ENCODE data around the gene RAPGEF3. TPM values are rescaled to one million over a fixed set of nuclear protein-coding genes. Genes with fewer than 3 reads are reported as not detected.

RAPGEF3 gene
- total RNA-seq, 2 donors from 2014 or later = 11.4 to 19.6 TPM

GRCh38 chr12:47751561-47751960 is 7.1 kb downstream of the RAPGEF3 start:
- Mint-ChIP-seq H3K4me1 (peaks cover 38% of the 10 kb centered on the region), H3K27ac (no peak overlapping the region), H3K27me3 (ENCODE audit: insufficient read depth) (no peaks in the 10 kb centered on the region), H3K36me3 (ENCODE audit: low read depth) (peaks cover 18% of the 10 kb centered on the region), H3K4me3 (no peak overlapping the region), H3K9me3 (no peaks in the 10 kb centered on the region)
- Histone ChIP-seq H3K9ac (ENCODE audit: extremely low read depth, low read length, poor library complexity, severe bottlenecking) (no peak overlapping the region), H3K27me3 (ENCODE audit: control insufficient read depth, insufficient read depth, low read length, poor library complexity, severe bottlenecking) (no peaks in the 10 kb centered on the region), H3K36me3 (ENCODE audit: control insufficient read depth, insufficient read depth, low read length) (no peaks in the 10 kb centered on the region), H3K9me3 (ENCODE audit: control insufficient read depth, low read length) (no peaks in the 10 kb centered on the region), H3K27ac (ENCODE audit: low read depth, low read length) (no peak overlapping the region), H3K4me3 (ENCODE audit: low read length) (no peak overlapping the region), H3K4me1 (ENCODE audit: control insufficient read depth, insufficient read depth, low read length) (peaks cover 2% of the 10 kb centered on the region)
- TF ChIP-seq CTCF (conservative IDR thresholded peaks at IDR 0.05) = no peak
- 95 to 100% methylated on average over 6 to 9 of the region's 9 CpGs for WGBS, 2 experiments (ENCODE audit: insufficient coverage in 1 of 2, insufficient read length in 1 of 2)
- DNase-seq = no peak

- Histone ChIP-seq H3K9me3 (ENCODE audit: control insufficient read depth, low read length) (no peaks in the 10 kb centered on the region), H3K9ac (ENCODE audit: extremely low read depth, low read length, poor library complexity, severe bottlenecking) (no peak overlapping the region), H3K4me3 (ENCODE audit: low read length) (no peak overlapping the region), H3K36me3 (ENCODE audit: control insufficient read depth, insufficient read depth, low read length) (no peaks in the 10 kb centered on the region), H3K27ac (ENCODE audit: low read depth, low read length) (no peak overlapping the region), H3K4me1 (ENCODE audit: control insufficient read depth, insufficient read depth, low read length) (peaks cover 2% of the 10 kb centered on the region), H3K27me3 (ENCODE audit: control insufficient read depth, insufficient read depth, low read length, poor library complexity, severe bottlenecking) (no peaks in the 10 kb centered on the region)
- Mint-ChIP-seq H3K27ac (no peak overlapping the region), H3K4me1 (peaks cover 32% of the 10 kb centered on the region), H3K9me3 (no peaks in the 10 kb centered on the region), H3K4me3 (no peak overlapping the region), H3K36me3 (ENCODE audit: low read depth) (peaks cover 17% of the 10 kb centered on the region), H3K27me3 (ENCODE audit: insufficient read depth) (no peaks in the 10 kb centered on the region)
- TF ChIP-seq CTCF (conservative IDR thresholded peaks at IDR 0.05) = no peak
- 86 to 88% methylated on average over 13 to 19 of the region's 19 CpGs for WGBS, 2 experiments (ENCODE audit: insufficient coverage in 1 of 2, insufficient read length in 1 of 2)
- DNase-seq = no peak
These were observed 7.7 kb downstream of the RAPGEF3 start for GRCh38 chr12:47750916-47751470.

GRCh38 chr12:47750229-47750798 is 8.4 kb downstream of the RAPGEF3 start:
- WGBS, 2 experiments (ENCODE audit: insufficient coverage in 1 of 2, insufficient read length in 1 of 2) = 92 to 94% methylated on average over 9 to 10 of the region's 10 CpGs
- Histone ChIP-seq H3K9me3 (ENCODE audit: control insufficient read depth, low read length) (no peaks in the 10 kb centered on the region), H3K9ac (ENCODE audit: extremely low read depth, low read length, poor library complexity, severe bottlenecking) (no peak overlapping the region), H3K27me3 (ENCODE audit: control insufficient read depth, insufficient read depth, low read length, poor library complexity, severe bottlenecking) (no peaks in the 10 kb centered on the region), H3K27ac (ENCODE audit: low read depth, low read length) (no peak overlapping the region), H3K36me3 (ENCODE audit: control insufficient read depth, insufficient read depth, low read length) (no peaks in the 10 kb centered on the region), H3K4me3 (ENCODE audit: low read length) (no peak overlapping the region), H3K4me1 (ENCODE audit: control insufficient read depth, insufficient read depth, low read length) (peaks cover 2% of the 10 kb centered on the region)
- H3K27me3 Mint-ChIP-seq (ENCODE audit: insufficient read depth) = no peaks in the 10 kb centered on the region
- no peak for TF ChIP-seq CTCF (conservative IDR thresholded peaks at IDR 0.05)
- DNase-seq = no peak
- H3K36me3 Mint-ChIP-seq (ENCODE audit: low read depth) = peaks cover 17% of the 10 kb centered on the region
- no peaks in the 10 kb centered on the region for H3K9me3 Mint-ChIP-seq
- H3K4me3 Mint-ChIP-seq = no peak overlapping the region
- peaks cover 30% of the 10 kb centered on the region for H3K4me1 Mint-ChIP-seq
- peak overlapping the region; percentile 48 for H3K27ac Mint-ChIP-seq

All from endodermal cell (in vitro differentiated cells).